HG03196 (cell line): ENCODE data around the gene TBC1D3B.
"Not testable (repeated sequence)": the region's sequence is repeated elsewhere in the genome, so short reads cannot be mapped to it uniquely, and the experiment has no call there.

Experiments
- ATAC-seq: cut with Tn5 transposase; IDR thresholded peaks from one replicate; pipeline ENCODE4 v1.9.1; 2021; ENCODE audit not compliant: unreplicated experiment

The TBC1D3B gene

GRCh38 chr17:36131421-36131820 is 45.0 kb downstream of the TBC1D3B start:
- no peak for ATAC-seq

GRCh38 chr17:36130346-36130745 is 46.1 kb downstream of the TBC1D3B start:
- ATAC-seq, result no peak

- no peak for ATAC-seq
Measured at GRCh38 chr17:36129616-36130015, 46.8 kb downstream of the TBC1D3B start.

- ATAC-seq, result no peak
Measured at GRCh38 chr17:36128411-36128978, 47.9 kb downstream of the TBC1D3B start.

- no peak for ATAC-seq
Measured at GRCh38 chr17:36127911-36128310, 48.5 kb downstream of the TBC1D3B start.

- ATAC-seq, result no peak
Measured at GRCh38 chr17:36127199-36127893, 49.1 kb downstream of the TBC1D3B start.

GRCh38 chr17:36124879-36125824 is 51.3 kb downstream of the TBC1D3B start:
- no peak for ATAC-seq

GRCh38 chr17:36123431-36123830 is 53.0 kb downstream of the TBC1D3B start:
- ATAC-seq, result no peak

- ATAC-seq, result not testable (repeated sequence)
Measured at GRCh38 chr17:36121099-36121498, 55.3 kb downstream of the TBC1D3B start.

- no peak for ATAC-seq
Measured at GRCh38 chr17:36120221-36120620, 56.2 kb downstream of the TBC1D3B start.

- no peak for ATAC-seq
Measured at GRCh38 chr17:36118477-36119353, 57.7 kb downstream of the TBC1D3B start.

GRCh38 chr17:36117505-36118382 is 58.7 kb downstream of the TBC1D3B start:
- no peak for ATAC-seq
